SU-DHL-6 (cell line): Measurements from ENCODE around the gene ELP1.

Experiments used
- H2AFZ ChIP-seq: fragments of 200-600 bp; sonication (generic); 2 replicates; pipeline ENCODE4 v1.6.1; 2014; ENCODE audit warnings: low read depth, mild to moderate bottlenecking, moderate library complexity, mixed read lengths, antibody characterized with exemption, low read length; ENCODE audit not compliant: severe bottlenecking
- H3F3A ChIP-seq: fragments of 200-600 bp; shearing (Covaris generic); 2 replicates; pipeline ENCODE4 v1.6.0; 2016; ENCODE audit warnings: antibody characterized with exemption, mild to moderate bottlenecking; ENCODE audit not compliant: insufficient read depth
- H3K27ac ChIP-seq: fragments of 200-600 bp; sonication (generic); 2 replicates; pipeline ENCODE4 v1.5.1; 2016; ENCODE audit warnings: low read depth, mild to moderate bottlenecking, low read length, moderate library complexity, mixed read lengths
- H3K27me3 ChIP-seq: fragments of 200-600 bp; sonication (generic), shearing (Covaris generic); 2 replicates; pipeline ENCODE4 v1.6.0; 2014; ENCODE audit warnings: mild to moderate bottlenecking, low read length
- H3K36me3 ChIP-seq: fragments of 200-600 bp; sonication (generic); 2 replicates; pipeline ENCODE4 v1.6.1; 2014; ENCODE audit warnings: mild to moderate bottlenecking, low read length, mixed read lengths
- H3K4me2 ChIP-seq: fragments of 300-600, 200-600 bp; shearing (Covaris generic), sonication (generic); 2 replicates; pipeline ENCODE4 v1.6.0; 2014; ENCODE audit warnings: low read length, low read depth, mild to moderate bottlenecking; ENCODE audit not compliant: poor library complexity, severe bottlenecking
- H3K4me3 ChIP-seq: fragments of 200-600 bp; sonication (generic); 2 replicates; pipeline ENCODE4 v1.5.1; 2014; ENCODE audit warnings: antibody characterized with exemption, low read length, mild to moderate bottlenecking, mixed read lengths; ENCODE audit not compliant: insufficient read depth, poor library complexity, severe bottlenecking
- H3K79me2 ChIP-seq: fragments of 200-600 bp; sonication (generic); 2 replicates; pipeline ENCODE4 v1.6.1; 2014; ENCODE audit warnings: mild to moderate bottlenecking, low read length, moderate library complexity; ENCODE audit not compliant: insufficient read depth
- H3K9ac ChIP-seq: fragments of 200-600 bp; sonication (generic); 2 replicates; pipeline ENCODE4 v1.7.0; 2014; ENCODE audit warnings: mild to moderate bottlenecking, low read length
- H3K9me2 ChIP-seq: fragments of 200-600 bp; sonication (generic); replicated peaks from 2 replicates; pipeline ENCODE4 v1.6.1; 2014; ENCODE audit warnings: low read length; ENCODE audit not compliant: insufficient read depth
- H3K9me3 ChIP-seq: fragments of 200-600 bp; sonication (generic); 2 replicates; pipeline ENCODE4 v1.6.1; 2014; ENCODE audit warnings: low read length, mixed read lengths; ENCODE audit not compliant: insufficient read depth
- H4K20me1 ChIP-seq: fragments of 200-600 bp; sonication (generic); 2 replicates; pipeline ENCODE4 v1.6.1; 2014; ENCODE audit warnings: low read depth, mild to moderate bottlenecking, antibody characterized with exemption, low read length, moderate library complexity, mixed read lengths
- EZH2phosphoT487 ChIP-seq: fragments of 200-600 bp; sonication (generic), shearing (Covaris generic); conservative IDR thresholded peaks from 2 replicates; pipeline ENCODE4 v1.6.1; 2018; ENCODE audit warnings: mild to moderate bottlenecking, antibody characterized with exemption, low read length, moderate library complexity, mixed read lengths
- TF ChIP-seq, protein P1 (sequence below): fragments of 200-600 bp; sonication (generic); IDR thresholded peaks from one replicate; pipeline ENCODE4 v1.5.1; 2017; ENCODE audit warnings: antibody characterized with exemption, mild to moderate bottlenecking, low read length, moderate library complexity; ENCODE audit not compliant: insufficient read depth, poor library complexity, severe bottlenecking

The ELP1 gene

DNA sequence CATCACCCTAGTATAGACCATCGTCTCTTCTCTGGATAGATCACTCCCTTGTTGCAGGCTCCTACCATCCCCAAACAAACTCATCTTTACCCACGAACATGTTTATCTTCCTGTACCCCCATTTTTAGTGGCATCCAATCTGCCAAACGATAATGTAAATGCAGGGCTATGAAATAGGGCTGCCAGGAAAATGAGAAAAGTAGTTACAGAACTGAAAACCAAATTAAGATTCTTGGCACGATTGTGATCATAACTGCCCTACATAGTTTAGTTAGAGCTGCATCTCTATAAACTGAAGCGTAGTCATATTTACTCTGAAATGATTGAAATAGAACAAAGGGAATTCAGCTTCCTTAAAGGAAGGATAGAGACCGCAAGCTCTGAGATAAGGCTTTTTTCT is 26.4 kb upstream of the ELP1 start:
- no peak overlapping the region for H3K4me2 ChIP-seq
- H3K36me3 ChIP-seq, result no peaks in the 10 kb centered on the region
- no peaks in the 10 kb centered on the region for H3K79me2 ChIP-seq
- no peaks in the 10 kb centered on the region for H4K20me1 ChIP-seq
- no peak overlapping the region for H3K9ac ChIP-seq
- TF ChIP-seq, protein P1, sequence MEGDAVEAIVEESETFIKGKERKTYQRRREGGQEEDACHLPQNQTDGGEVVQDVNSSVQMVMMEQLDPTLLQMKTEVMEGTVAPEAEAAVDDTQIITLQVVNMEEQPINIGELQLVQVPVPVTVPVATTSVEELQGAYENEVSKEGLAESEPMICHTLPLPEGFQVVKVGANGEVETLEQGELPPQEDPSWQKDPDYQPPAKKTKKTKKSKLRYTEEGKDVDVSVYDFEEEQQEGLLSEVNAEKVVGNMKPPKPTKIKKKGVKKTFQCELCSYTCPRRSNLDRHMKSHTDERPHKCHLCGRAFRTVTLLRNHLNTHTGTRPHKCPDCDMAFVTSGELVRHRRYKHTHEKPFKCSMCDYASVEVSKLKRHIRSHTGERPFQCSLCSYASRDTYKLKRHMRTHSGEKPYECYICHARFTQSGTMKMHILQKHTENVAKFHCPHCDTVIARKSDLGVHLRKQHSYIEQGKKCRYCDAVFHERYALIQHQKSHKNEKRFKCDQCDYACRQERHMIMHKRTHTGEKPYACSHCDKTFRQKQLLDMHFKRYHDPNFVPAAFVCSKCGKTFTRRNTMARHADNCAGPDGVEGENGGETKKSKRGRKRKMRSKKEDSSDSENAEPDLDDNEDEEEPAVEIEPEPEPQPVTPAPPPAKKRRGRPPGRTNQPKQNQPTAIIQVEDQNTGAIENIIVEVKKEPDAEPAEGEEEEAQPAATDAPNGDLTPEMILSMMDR, result no peak
- TF ChIP-seq EZH2phosphoT487, result no peak
- no peak overlapping the region for H3K4me3 ChIP-seq
- no peaks in the 10 kb centered on the region for H3F3A ChIP-seq
- H2AFZ ChIP-seq, result no peak overlapping the region
- H3K9me3 ChIP-seq, result no peaks in the 10 kb centered on the region
- no peaks in the 10 kb centered on the region for H3K9me2 ChIP-seq
- H3K27ac ChIP-seq, result no peak overlapping the region
- H3K27me3 ChIP-seq, result no peaks in the 10 kb centered on the region

DNA sequence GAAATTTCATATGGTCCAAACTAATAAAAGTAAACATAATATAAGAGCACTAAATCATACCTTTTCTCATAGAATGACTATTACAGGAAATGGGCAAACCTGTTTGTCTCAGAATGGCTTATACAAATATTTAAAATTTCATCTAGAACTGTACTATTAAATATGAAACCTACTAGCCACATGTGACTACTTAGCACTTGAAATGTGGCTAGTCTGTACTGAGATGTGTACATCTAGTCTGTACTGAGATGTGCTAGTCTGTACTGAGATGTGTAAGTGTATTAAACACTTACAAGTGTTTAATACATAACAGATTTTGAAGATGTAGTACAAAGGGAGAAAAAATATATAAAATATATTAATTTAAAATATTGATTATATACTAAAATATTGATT is 22.7 kb upstream of the ELP1 start:
- no peak overlapping the region for H3K4me3 ChIP-seq

DNA sequence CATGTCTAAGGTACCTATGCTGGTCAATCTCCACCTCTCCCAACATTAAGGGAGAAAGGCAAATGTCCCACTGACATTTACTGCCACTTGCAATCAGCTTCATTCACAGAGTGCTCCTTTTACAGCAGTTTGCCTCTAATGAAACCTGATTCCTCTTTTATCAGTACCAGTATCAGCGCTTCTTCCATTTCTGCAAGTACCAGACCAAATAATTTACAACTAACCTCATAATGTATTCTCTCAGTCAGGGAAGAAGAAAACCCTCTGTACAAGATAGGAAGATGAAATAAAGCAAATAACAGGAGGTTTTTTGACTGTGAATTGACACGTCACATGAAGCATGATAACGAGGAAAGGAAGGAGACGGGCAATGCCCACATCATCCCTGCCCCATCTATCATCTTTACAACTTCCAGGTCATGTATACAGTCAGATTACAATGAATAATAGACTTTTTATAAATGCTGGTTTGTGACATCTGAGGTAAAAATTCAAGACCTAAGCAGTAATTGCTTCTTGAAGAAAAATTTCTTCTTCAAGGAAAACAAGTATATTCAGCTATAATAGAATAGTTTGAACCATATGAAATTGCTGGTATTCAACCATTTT is 22.2 kb upstream of the ELP1 start:
- no peaks in the 10 kb centered on the region for H3K36me3 ChIP-seq
- no peak overlapping the region for H3K9ac ChIP-seq
- no peaks in the 10 kb centered on the region for H3K9me2 ChIP-seq
- no peaks in the 10 kb centered on the region for H3K9me3 ChIP-seq
- no peaks in the 10 kb centered on the region for H3K27me3 ChIP-seq
- no peak overlapping the region for H2AFZ ChIP-seq
- no peak overlapping the region for H3K27ac ChIP-seq
- H3F3A ChIP-seq, result no peaks in the 10 kb centered on the region
- TF ChIP-seq, protein P1, result no peak
- H3K4me3 ChIP-seq, result no peak overlapping the region
- H4K20me1 ChIP-seq, result no peaks in the 10 kb centered on the region
- H3K79me2 ChIP-seq, result no peaks in the 10 kb centered on the region
- H3K4me2 ChIP-seq, result no peak overlapping the region

More for the DNA sequence above, 22.7 kb upstream of the ELP1 start:
- no peak overlapping the region for H3K4me2 ChIP-seq
- no peaks in the 10 kb centered on the region for H3K9me3 ChIP-seq
- H3K9ac ChIP-seq, result no peak overlapping the region
- H3K27ac ChIP-seq, result no peak overlapping the region
- no peaks in the 10 kb centered on the region for H3K9me2 ChIP-seq
- no peaks in the 10 kb centered on the region for H3K36me3 ChIP-seq
- no peak for TF ChIP-seq EZH2phosphoT487
- TF ChIP-seq, protein P1, result no peak
- H3K27me3 ChIP-seq, result no peaks in the 10 kb centered on the region
- no peaks in the 10 kb centered on the region for H4K20me1 ChIP-seq
- H2AFZ ChIP-seq, result no peak overlapping the region
- H3F3A ChIP-seq, result no peaks in the 10 kb centered on the region
- H3K79me2 ChIP-seq, result no peaks in the 10 kb centered on the region
